Measurements from ENCODE around the gene KCNC4. TPM values are rescaled to one million over a fixed set of nuclear protein-coding genes. Genes with fewer than 3 reads are reported as not detected.

The KCNC4 gene
- total RNA-seq, 2 experiments from 2014 or later, result 5.6 to 17.8 TPM

GRCh38 chr1:110198746-110199145 is 11.4 kb upstream of the KCNC4 start:
- Histone ChIP-seq H3K27ac (ENCODE audit: low read depth, low read length, poor library complexity, severe bottlenecking) (no peak overlapping the region), H3K4me2 (ENCODE audit: low read length) (no peak overlapping the region), H3K9me2 (ENCODE audit: insufficient read depth, low read length) (no peaks in the 10 kb centered on the region), H2AFZ (ENCODE audit: low read length) (no peak overlapping the region), H3K9me3 (ENCODE audit: low read length) (no peaks in the 10 kb centered on the region), H3K4me1 (ENCODE audit: insufficient read depth, low read length, poor library complexity, severe bottlenecking) (peaks cover 6% of the 10 kb centered on the region), H3K4me3 (ENCODE audit: low read depth, low read length, poor library complexity, severe bottlenecking) (no peak overlapping the region), H4K20me1 (ENCODE audit: insufficient read depth, low read length) (no peaks in the 10 kb centered on the region), H3K36me3 (ENCODE audit: insufficient read depth, low read length) (no peaks in the 10 kb centered on the region), H3K79me2 (ENCODE audit: insufficient read depth, low read depth, low read length) (no peaks in the 10 kb centered on the region)
- intact Hi-C loops (cut with micrococcal nuclease; ENCODE audit: unreplicated experiment), result no loop called here
- no peak for DNase-seq (ENCODE audit: low spot score)
- no TSS peak for BruUV-seq (replicated peaks)
- ChIA-PET POLR2A (no interaction called here), CTCF (ENCODE audit: unreplicated experiment) (no interaction called here)
- TF ChIP-seq CTCF (conservative IDR thresholded peaks at IDR 0.05; ENCODE audit: low read length) (no peak), EZH2phosphoT487 (IDR thresholded peaks at IDR 0.05; ENCODE audit: borderline replicate concordance, low read depth, low read length) (no peak)

- no peak overlapping the region for H3K4me3 ChIP-seq (ENCODE audit: low read depth, low read length, poor library complexity, severe bottlenecking)
- no TSS peak for BruUV-seq (replicated peaks)
- TF ChIP-seq EZH2phosphoT487 (IDR thresholded peaks at IDR 0.05; ENCODE audit: borderline replicate concordance, low read depth, low read length) (no peak), CTCF (conservative IDR thresholded peaks at IDR 0.05; ENCODE audit: low read length) (no peak)
- ChIA-PET POLR2A (no interaction called here), CTCF (ENCODE audit: unreplicated experiment) (interaction anchor here (0.5 kb wide), 1 partner anchor 17 kb away, joined by 3 read pairs; no protein-coding TSS in a partner anchor)
- H3K27ac ChIP-seq (ENCODE audit: low read depth, low read length, poor library complexity, severe bottlenecking), result no peak overlapping the region
- H2AFZ ChIP-seq (ENCODE audit: low read length), result no peak overlapping the region
- H3K9me2 ChIP-seq (ENCODE audit: insufficient read depth, low read length), result no peaks in the 10 kb centered on the region
- no peaks in the 10 kb centered on the region for H3K36me3 ChIP-seq (ENCODE audit: insufficient read depth, low read length)
- H3K9me3 ChIP-seq (ENCODE audit: low read length), result no peaks in the 10 kb centered on the region
- DNase-seq (ENCODE audit: low spot score), result no peak
- peaks cover 6% of the 10 kb centered on the region for H3K4me1 ChIP-seq (ENCODE audit: insufficient read depth, low read length, poor library complexity, severe bottlenecking)
- H3K79me2 ChIP-seq (ENCODE audit: insufficient read depth, low read depth, low read length), result no peaks in the 10 kb centered on the region
- no peaks in the 10 kb centered on the region for H4K20me1 ChIP-seq (ENCODE audit: insufficient read depth, low read length)
- H3K4me2 ChIP-seq (ENCODE audit: low read length), result no peak overlapping the region
- intact Hi-C loops (cut with micrococcal nuclease; ENCODE audit: unreplicated experiment), result loop anchor here (10.0 kb wide), 1 partner anchor 585 kb away; no protein-coding TSS in a partner anchor
These were observed 9.9 kb upstream of the KCNC4 start for GRCh38 chr1:110200190-110200589.

GRCh38 chr1:110200666-110201065 is 9.4 kb upstream of the KCNC4 start:
- no peak overlapping the region for H3K4me3 ChIP-seq (ENCODE audit: low read depth, low read length, poor library complexity, severe bottlenecking)
- no peak for DNase-seq (ENCODE audit: low spot score)
- POLR2A ChIA-PET, result no interaction called here
- no peak overlapping the region for H3K27ac ChIP-seq (ENCODE audit: low read depth, low read length, poor library complexity, severe bottlenecking)
- H3K79me2 ChIP-seq (ENCODE audit: insufficient read depth, low read depth, low read length), result no peaks in the 10 kb centered on the region
- no TSS peak for BruUV-seq (replicated peaks)
- H3K9me2 ChIP-seq (ENCODE audit: insufficient read depth, low read length), result no peaks in the 10 kb centered on the region
- intact Hi-C loops (cut with micrococcal nuclease; ENCODE audit: unreplicated experiment), result loop anchor here (10.0 kb wide), 1 partner anchor 584 kb away; no protein-coding TSS in a partner anchor
- H3K9me3 ChIP-seq (ENCODE audit: low read length), result no peaks in the 10 kb centered on the region
- CTCF ChIA-PET (ENCODE audit: unreplicated experiment), result interaction anchor here (1.8 kb wide), 1 partner anchor 295 kb away, joined by 5 read pairs; no protein-coding TSS in a partner anchor
- H3K4me2 ChIP-seq (ENCODE audit: low read length), result no peak overlapping the region
- H3K4me1 ChIP-seq (ENCODE audit: insufficient read depth, low read length, poor library complexity, severe bottlenecking), result peaks cover 6% of the 10 kb centered on the region
- H4K20me1 ChIP-seq (ENCODE audit: insufficient read depth, low read length), result no peaks in the 10 kb centered on the region
- no peaks in the 10 kb centered on the region for H3K36me3 ChIP-seq (ENCODE audit: insufficient read depth, low read length)
- H2AFZ ChIP-seq (ENCODE audit: low read length), result no peak overlapping the region
- TF ChIP-seq CTCF (conservative IDR thresholded peaks at IDR 0.05; ENCODE audit: low read length) (no peak), EZH2phosphoT487 (IDR thresholded peaks at IDR 0.05; ENCODE audit: borderline replicate concordance, low read depth, low read length) (no peak)
